HG02678 (cell line): ENCODE results near the gene FGD4.
"Not testable (repeated sequence)": the region's sequence is repeated elsewhere in the genome, so short reads cannot be mapped to it uniquely, and the experiment has no call there.

Source experiments
- ATAC-seq: cut with Tn5 transposase; IDR thresholded peaks from one replicate; pipeline ENCODE4 v1.9.1; 2021; ENCODE audit warnings: mild to moderate bottlenecking, moderate library complexity; ENCODE audit not compliant: unreplicated experiment

FGD4 gene

DNA sequence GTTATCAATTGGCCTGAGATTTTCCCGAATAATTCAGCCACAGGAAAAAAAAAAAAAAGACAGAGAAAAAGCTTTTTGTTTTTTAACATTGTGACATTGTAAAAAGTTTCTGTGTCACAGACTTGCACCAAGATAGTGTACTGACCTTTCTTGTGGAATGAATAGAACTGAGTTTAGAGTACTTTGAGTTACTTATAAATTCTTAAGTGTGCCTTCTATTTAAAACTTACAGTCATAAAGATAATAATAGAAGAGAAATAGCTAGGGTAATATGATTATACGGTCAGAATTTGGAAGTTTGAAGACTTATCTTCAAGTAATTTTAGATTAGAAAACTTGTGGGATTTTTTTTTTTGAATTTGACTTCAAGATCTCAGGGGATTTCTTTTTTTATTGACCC, 88.8 kb downstream of the FGD4 start:
- no peak for ATAC-seq

DNA sequence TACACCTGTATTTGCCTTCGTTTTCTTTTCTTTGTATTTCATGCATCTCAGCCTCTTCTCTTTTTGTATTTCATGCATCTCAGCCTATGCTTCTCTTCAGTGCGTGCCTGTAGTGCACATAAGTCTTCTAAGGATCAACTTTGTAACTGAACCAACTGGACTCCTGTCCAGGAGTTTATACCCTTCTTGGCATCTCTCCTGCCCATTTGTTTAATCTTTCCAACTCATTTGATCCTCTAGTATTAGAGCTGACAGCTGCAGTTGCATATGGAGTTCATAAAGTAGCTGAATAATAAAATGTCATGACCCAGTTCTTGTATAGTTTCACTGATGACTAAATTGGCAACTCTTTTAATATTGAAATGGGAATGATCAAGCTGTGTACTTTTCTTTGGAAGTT, 89.7 kb downstream of the FGD4 start:
- ATAC-seq, result no peak

DNA sequence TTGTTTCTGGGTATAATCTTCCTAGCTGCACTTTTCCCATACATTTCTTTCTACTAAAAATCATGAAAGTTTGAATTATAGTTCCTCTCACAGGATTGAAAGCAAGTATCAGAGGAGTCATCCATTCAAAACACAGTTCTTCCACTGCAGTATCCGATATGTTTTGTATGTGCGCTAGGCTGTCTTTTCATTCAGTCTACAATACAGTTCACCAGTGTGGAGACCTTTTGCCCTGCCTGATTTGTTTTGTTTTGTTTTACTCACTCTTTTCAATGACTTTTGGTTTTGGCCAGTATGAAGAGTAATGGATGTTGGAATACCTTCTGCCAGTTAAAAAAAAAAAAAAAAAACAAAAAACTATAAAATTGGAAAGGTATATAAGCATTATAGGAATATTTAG, 91.4 kb downstream of the FGD4 start:
- ATAC-seq, result no peak

DNA sequence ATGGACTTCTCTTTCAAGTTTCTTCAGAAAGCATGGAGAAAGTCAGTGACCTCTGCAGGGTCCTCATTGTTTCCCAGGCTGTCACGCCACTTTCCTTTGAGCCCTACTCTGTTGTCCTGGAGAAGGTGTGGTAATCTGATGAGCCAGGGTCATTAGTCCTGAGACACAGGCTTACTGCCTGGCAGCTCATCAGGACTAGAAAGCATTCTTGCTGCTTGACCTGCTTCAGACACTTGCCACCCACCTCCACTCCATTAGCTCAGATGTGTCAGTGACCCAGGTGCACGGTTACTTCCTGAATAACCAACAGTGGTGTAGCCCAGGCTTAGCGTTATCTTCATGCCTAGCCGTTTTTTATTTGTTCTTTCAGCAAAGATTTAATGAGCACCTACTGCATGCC, 93.9 kb downstream of the FGD4 start:
- ATAC-seq, result no peak

DNA sequence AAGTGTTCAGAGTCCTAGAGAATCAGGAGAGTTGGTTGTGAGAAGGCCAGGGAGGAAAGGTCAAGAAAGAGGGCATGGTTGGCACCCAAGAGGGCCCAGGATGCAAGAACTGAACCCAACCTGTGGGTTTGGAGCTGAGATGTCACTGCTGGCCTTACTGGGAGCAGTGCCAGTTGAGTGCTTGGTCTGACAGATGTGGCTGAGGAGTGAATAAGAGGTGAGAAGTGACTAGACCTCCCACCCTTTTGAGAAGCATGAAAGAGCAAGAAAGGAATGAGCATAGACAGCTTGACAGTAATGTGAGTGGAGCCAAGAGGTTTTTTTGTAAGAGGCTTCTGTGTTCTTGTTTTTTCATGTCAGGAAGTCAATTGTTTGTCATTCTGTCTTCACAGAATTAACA, 95.3 kb downstream of the FGD4 start:
- no peak for ATAC-seq

DNA sequence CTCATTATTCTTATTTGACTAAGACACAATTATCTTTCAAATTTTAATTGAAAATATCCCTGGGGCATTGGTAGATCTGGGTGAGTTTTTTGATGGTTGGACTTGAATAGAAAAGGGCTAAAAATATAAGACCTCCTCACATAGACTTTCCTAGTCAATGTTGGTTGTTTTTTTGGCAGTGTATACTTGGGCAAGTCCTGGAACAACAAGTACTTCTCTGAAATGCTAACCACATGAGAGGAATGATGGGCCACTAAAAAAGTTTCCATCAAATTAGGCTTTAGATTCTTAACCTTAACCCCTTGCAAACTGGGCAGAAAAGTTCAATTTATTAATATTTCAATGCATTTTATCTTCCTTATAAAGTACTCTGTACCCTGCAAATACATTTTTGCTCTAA, 97.6 kb downstream of the FGD4 start:
- ATAC-seq, result no peak

DNA sequence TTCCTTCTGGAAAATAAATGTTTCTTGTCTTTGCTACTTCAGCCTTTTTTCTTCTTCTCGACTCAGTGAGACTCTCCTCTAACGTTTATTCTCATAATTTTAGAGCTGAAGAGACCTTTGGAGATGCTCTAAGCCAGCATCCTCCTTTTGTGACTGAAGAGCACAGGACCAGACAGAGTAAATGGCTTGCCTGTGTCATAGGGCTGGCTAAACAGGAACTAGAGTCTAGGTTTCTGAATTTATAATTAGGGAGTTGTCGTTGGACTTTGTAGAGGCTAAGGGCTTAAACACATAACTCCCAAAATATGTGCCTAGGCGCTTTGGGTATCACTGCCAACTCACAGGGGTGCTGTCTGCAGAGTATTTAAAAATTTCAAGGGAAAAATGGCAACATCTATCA, 98.5 kb downstream of the FGD4 start:
- ATAC-seq, result no peak

DNA sequence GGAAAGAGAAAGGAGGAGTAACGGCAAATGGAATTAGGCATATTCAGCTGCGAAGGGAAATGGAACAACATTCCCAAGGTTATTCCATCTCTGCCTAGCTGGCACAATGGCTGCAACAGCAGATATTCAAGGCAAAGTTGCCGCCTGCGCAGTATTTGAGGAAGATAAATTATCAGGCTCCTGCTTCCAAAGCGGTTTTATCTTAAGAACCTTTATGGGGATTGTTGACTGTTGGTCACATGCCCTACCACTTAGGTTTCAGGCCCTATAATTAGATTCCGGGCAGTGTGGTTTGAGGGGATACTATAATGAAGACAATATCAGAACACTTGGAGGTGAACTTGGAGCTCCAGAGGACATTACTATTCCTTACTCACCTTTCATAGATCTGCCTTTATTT, 99.7 kb downstream of the FGD4 start:
- no peak for ATAC-seq

DNA sequence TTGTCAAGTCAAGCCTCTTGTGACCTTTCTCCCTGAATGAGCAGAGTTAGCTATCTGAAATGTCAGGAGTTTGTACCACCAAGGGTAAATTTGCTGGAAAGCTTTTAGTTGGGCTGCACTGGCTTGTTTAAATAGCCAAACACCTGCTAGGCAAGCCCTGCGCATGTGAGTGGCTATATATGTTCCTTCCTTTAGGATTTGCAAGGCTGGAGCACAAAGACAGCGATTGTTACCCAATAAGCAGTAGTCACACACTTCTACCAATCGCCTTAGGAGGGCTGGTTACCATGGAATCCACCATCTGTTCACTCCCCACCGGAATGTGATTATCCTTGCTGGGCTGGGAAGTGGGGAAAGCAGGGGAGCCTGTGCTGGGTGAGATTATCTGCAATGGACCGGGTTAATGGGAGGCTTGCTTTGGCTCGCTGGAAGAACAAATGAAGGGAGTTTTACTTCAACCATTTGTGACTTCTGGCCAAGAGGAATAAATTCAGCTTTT, 102.5 kb downstream of the FGD4 start:
- no peak for ATAC-seq

DNA sequence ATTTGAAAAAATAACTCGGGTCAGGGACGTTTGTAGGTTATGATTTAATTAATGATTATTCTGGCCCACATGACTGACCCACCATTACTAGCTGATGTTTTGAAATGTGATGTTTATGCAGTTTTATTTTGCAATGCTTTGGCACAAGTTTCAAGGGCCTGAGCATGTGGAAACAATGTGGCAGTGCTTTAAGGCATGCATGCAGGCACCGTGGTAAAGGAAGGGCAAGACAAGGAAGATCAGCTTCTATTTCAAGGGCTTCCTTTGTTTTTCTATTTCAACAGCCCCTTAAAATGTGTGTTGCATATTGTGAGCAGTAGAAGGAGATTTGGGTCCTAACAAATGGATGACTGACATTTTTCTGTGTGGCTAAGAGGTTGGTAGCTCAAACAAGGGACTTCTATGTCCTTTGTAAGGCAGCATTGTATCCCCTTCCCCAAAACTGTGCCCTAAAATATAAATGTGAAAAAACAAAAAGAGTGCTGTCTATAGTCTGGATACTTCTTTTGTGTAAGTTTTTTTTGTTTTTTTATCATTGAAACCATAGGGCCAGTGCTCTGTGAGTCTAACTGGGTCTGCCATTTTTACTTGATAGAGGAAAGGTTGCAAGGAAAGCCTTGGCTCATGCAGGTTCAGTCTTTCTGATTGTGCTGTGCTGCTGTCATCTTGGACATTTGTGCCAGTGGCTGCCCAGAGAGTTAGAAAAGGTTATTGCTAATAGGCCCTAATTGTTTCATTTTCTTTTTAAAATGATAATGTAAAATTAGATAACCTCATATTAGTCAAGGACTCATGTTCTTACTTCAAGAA, 103.5 kb downstream of the FGD4 start:
- no peak for ATAC-seq

DNA sequence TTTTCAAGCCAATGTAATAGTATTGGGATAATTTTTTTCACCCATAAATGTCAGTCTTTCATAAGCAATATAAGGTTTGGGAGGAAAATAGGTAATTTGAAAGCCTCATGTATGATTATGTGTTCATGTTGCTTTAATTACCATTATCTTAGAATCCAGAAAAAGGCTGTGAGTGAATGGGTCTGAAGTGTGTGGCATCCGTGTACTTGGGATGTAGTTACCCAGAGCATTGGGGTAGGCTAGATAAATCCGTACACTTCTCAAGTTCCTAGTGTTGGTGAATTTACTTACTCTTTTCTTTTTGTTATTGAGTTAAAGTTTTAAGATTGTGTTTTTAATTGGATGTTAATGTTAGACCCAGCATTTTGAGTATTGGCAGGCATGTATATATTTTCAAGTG, 104.4 kb downstream of the FGD4 start:
- ATAC-seq, result no peak

DNA sequence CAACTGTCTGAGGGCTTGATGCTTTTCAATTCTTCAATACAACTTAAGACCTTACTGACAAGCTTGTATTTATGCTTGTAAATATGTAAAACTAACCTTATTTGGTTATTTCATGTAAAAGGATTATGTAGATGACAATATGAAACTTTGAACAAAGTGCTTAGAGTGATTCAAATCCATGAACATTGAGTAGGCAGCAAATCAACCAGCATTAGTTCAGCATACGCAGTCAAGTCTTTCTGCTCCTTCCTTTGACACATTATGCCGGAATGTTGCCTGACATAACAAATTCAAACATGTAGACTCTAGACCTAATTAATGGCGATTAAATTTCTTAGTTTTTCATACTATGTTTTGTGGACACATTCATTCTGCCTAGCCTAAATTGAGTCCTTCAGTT, 105.2 kb downstream of the FGD4 start:
- no peak for ATAC-seq

DNA sequence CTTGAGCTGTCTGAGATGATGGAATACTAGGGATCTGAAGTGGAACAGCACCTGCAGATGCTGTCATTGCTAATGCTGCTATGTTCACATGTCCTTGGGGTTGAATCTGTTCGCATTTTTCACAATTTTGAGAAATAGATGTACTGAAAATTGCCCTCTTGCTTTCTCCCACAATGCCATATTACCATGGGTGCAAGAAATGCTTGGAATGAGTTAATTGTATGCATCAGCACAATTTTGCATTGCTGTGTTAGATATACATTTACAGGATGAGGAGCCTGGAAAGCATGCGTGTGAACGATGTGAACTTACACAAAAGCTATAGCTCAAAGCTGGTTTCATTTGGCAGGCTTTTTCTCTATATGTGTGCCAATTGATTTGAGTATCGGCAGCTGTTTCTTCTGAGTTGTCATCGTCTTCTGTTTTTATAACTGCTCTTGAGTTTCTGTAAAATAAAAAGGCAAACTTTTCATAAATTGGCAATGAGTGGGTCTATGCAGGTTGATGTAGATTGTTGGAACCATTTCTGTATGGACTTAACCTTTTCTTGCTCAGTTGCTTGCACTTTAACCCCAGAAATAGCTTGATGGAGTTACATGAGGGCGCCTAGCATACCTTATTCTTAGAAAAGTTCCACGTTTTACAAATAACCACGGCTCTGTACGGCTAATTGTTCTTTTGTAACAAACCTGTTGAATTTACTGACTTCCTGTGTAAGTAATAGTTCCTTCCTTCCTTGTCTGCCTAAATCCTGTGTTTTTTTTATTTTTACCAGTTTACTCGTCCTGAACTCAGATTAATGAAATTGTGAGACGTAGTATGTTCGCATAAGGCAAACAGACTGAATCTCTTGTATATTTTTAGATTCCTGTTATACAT, 105.9 kb downstream of the FGD4 start:
- no peak for ATAC-seq

DNA sequence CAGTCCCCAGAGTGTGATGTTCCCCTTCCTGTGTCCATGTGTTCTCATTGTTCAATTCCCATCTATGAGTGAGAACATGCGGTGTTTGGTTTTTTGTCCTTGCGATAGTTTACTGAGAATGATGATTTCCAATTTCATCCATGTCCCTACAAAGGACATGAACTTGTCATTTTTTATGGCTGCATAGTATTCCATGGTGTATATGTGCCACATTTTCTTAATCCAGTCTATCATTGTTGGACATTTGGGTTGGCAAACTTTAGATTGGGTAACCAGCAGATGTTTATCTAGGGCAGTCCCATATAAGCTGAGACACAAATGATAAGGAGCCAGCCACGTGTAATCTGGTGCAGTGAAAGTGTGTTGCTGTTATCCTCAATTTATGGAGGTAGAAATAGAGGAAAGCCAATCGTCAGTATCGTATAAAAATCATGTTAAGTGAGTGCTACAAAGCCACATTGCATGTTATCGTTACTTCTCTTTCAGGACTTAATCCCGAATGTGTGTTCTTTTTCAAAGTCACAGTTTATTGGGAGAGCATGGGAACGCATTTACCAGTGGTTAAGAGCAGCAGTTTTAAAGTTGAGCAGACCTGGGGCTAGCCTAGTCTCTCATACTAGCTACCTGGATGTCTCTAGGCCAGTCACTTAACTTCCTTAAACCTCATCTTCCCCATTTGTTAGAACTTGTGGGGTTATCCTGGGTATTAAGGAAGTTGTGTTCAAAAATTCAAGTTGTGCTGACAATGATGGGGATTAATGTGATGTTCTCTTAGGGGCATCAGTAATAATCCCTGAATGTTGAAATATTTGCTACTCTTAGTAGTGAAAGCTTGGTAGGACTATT, 108.0 kb downstream of the FGD4 start:
- not testable (repeated sequence) for ATAC-seq

DNA sequence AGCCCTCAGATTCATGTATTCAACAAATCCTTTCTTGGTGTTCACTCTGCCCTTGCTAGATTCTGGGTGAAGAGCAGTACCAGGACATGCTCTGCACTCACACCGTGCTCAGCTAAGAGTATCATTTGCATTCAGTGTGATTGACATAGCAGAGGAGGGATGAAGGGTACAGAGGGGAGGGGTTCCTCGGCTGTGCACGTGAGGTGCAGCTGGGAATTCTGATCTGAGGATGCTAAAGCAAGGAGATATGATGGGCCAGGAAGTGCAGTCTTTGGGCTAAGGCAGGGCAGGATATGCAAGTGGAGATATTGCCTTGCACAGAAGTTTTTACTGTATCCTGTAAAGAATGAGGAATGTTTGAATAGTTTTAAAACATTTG, 108.6 kb downstream of the FGD4 start:
- no peak for ATAC-seq

DNA sequence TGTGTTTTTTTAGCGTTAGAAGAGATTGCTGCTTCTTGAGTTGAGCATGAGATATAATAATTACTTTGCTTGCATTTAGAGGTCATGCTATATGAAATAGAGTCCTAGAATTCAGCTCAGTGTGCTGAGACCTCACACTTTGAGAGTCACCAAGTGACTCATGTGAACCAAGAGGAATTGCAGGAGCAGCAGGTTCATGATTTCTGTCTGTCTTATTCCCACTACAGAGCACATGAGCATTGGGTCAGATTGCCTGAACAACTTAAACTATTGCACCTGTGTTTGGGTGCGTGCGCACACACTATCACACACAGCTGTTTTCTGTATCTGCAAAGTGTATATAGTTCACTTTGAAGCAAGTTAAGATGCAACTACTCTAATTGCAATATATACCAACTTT, 109.3 kb downstream of the FGD4 start:
- ATAC-seq, result no peak

DNA sequence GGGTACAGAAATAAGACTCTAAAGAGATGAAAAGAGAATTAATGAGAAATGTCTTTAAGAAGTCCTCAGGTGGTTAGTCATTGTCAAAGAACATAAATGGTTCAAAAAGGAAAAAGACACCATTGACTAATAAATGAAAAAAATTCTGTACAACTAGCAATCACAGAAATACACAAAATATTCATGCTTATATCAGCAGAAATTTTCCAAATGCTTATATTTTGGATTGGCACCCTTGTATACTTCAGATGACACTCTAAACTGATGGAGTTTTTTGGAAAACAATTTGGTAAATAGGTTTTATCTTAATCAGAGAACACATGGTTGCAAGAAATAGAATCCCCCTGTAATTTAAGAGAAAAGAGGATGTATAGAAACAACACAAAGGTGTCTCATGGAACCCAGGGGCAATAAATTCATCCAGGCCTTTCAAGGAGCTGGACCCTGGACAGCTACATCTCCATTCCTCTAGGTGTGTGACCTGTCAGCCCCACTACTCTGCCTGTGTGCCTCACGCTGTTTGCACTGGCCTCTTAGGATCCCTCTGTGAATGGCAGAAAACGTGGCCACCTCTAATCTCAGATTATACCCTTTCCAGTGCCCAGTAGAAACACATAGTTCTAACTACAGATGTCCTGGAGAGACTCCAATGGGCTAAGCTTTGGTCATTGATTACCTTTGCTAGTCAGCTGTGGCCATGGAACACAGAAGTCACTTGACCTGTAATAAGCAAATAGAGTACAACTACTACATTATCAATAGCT, 110.2 kb downstream of the FGD4 start:
- ATAC-seq, result no peak

DNA sequence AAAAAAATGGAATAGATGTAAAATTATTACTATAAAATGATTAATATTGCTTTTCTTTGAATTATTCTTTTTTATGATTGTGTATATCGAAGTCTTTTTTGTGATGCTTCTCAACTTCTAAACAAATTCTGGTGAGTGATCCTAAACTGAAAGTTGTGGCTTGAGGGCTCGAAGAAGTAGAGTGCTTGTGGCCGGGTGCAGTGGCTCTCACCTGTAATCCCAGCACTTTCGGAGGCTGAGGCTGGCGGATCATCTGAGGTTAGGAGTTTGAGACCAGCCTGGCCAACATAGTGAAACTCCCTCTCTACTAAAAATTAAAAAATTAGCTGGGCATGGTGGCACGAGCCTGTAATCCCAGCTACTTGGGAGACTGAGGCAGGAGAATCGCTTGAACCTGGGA, 112.6 kb downstream of the FGD4 start:
- not testable (repeated sequence) for ATAC-seq

DNA sequence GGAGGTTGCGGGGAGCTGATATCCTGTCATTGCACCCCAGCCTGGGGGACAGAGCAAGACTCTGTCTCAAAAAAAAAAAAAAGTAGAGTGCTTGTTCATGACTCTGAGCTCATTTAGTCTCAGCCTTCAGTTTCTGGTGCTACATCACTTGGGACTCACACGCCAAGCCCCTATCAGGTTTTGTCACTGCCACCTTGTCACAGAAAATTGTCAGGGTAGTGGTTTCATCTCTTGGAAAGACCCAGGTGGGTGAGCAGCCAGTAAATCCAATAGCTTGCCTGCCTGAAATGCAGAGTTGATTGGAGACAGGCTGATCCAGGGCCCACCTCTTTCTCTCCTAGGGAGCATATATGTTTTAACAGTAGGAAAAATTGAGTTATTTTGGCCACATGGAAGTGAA, 113.0 kb downstream of the FGD4 start:
- ATAC-seq, result no peak

DNA sequence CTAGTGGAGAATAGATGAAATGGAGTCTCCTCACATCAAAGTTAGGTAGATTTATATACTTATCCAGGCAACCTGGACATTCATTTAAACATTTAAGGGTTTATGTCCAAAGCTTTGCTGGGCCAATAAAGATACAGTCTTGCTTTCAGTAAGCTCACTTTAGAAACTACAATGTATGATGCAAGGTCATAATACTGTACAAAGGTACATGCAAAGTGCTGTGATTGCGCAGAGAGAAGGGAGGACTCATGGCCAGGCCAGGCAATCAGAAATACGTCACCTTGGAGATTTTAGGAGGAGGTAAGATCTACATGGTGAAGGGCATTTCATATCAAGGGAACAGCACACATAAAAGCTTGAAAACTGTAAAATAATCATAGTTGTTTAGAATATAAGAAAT, 113.6 kb downstream of the FGD4 start:
- ATAC-seq, result no peak
